Upper lobe of right lung (tissue), 1 donor: Measurements from ENCODE around the gene EPS8L3. TPM values are rescaled to one million over a fixed set of nuclear protein-coding genes. Genes with fewer than 3 reads are reported as not detected.
"Not testable (repeated sequence)": the region's sequence is repeated elsewhere in the genome, so short reads cannot be mapped to it uniquely, and the experiment has no call there.

ENCODE experiments used
- ATAC-seq: fragments of 200-7000 bp; cut with Tn5 transposase; one replicate; pipeline ENCODE4 v1.9.1; 2020; ENCODE audit warnings: mild to moderate bottlenecking, moderate library complexity
- DNase-seq: peaks from one replicate; pipeline ENCODE4 v3.0.0-alpha.2; 2020
- H3K27ac ChIP-seq: fragments of 200-600 bp; one replicate; pipeline ENCODE4 v1.8.0; 2022
- H3K27me3 ChIP-seq: fragments of 200-600 bp; one replicate; pipeline ENCODE4 v1.8.0; 2022; ENCODE audit warnings: mild to moderate bottlenecking
- H3K36me3 ChIP-seq: fragments of 200-600 bp; one replicate; pipeline ENCODE4 v1.8.0; 2022
- H3K4me1 ChIP-seq: fragments of 200-600 bp; one replicate; pipeline ENCODE4 v1.8.0; 2022
- H3K4me3 ChIP-seq: fragments of 200-600 bp; one replicate; pipeline ENCODE4 v1.8.0; 2022; ENCODE audit warnings: mild to moderate bottlenecking
- H3K9me3 ChIP-seq: fragments of 200-600 bp; one replicate; pipeline ENCODE4 v1.8.0; 2022
- intact Hi-C: fragments of 100-400 bp; cut with DNase I; formaldehyde crosslinking; loops from one replicate; pipeline ENCODE4 v1.11.0; 2022
- total RNA-seq: library from RNA; stranded (reverse); fragmentation: NEBNext Ultra II Directional; extraction: Animal tissue kit (Norgen Biotek cat#: 25700); gene quantifications from one replicate; pipeline ENCODE4 v1.2.1, GENCODE V29; 2021
- TF ChIP-seq, protein P1 (sequence below): fragments of 200-600 bp; IDR thresholded peaks from one replicate; pipeline ENCODE4 v1.8.0; 2022; ENCODE audit warnings: antibody characterized with exemption
- donor health status: DM: no; HTN: yes; CAD: no; lungs with severe emphysema.

The EPS8L3 gene
- total RNA-seq, 1 donor from 2014 or later = not detected

DNA sequence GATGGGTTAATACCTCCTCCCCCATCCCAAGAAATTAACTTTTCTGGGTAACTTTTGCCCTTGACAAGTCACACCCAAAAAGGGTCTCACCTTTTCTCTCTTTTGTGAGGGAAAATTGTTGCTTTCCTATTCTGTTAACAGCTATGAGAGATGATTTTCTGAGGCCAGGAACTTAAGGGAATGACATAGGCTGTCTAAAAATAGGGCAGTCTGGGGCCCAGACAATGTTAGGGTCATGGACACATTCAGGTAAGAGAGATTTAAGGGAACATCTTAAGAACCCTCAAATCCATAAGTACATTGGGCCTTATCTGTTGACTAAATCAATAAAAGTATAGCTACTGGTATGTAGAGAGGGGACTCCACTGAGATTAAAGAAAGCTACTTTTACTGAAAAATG is 14.5 kb downstream of the EPS8L3 start:
- Histone ChIP-seq H3K4me3 (no peak overlapping the region), H3K36me3 (no peaks in the 10 kb centered on the region), H3K9me3 (no peaks in the 10 kb centered on the region), H3K27ac (no peak overlapping the region), H3K4me1 (no peaks in the 10 kb centered on the region), H3K27me3 (no peaks in the 10 kb centered on the region)
- ATAC-seq (no peak), DNase-seq (no peak)
- TF ChIP-seq, protein P1, sequence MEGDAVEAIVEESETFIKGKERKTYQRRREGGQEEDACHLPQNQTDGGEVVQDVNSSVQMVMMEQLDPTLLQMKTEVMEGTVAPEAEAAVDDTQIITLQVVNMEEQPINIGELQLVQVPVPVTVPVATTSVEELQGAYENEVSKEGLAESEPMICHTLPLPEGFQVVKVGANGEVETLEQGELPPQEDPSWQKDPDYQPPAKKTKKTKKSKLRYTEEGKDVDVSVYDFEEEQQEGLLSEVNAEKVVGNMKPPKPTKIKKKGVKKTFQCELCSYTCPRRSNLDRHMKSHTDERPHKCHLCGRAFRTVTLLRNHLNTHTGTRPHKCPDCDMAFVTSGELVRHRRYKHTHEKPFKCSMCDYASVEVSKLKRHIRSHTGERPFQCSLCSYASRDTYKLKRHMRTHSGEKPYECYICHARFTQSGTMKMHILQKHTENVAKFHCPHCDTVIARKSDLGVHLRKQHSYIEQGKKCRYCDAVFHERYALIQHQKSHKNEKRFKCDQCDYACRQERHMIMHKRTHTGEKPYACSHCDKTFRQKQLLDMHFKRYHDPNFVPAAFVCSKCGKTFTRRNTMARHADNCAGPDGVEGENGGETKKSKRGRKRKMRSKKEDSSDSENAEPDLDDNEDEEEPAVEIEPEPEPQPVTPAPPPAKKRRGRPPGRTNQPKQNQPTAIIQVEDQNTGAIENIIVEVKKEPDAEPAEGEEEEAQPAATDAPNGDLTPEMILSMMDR = no peak
- intact Hi-C loops = no loop called here

DNA sequence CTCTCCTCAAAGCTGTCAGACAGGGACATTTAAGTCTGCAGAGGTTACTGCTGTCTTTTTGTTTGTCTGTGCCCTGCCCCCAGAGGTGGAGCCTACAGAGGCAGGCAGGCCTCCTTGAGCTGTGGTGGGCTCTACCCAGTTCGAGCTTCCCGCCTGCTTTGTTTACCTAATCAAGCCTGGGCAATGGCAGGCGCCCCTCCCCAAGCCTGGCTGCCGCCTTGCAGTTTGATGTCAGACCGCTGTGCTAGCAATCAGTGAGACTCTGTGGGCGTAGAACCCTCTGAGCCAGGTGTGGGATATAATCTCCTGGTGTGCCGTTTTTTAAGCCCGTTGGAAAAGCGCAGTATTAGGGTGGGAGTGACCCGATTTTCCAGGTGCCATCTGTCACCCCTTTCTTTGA is 15.4 kb downstream of the EPS8L3 start:
- H3K27ac ChIP-seq, intact Hi-C loops, H3K4me1 ChIP-seq, ATAC-seq, H3K9me3 ChIP-seq, H3K36me3 ChIP-seq, H3K4me3 ChIP-seq, DNase-seq, H3K27me3 ChIP-seq: not testable (repeated sequence)

DNA sequence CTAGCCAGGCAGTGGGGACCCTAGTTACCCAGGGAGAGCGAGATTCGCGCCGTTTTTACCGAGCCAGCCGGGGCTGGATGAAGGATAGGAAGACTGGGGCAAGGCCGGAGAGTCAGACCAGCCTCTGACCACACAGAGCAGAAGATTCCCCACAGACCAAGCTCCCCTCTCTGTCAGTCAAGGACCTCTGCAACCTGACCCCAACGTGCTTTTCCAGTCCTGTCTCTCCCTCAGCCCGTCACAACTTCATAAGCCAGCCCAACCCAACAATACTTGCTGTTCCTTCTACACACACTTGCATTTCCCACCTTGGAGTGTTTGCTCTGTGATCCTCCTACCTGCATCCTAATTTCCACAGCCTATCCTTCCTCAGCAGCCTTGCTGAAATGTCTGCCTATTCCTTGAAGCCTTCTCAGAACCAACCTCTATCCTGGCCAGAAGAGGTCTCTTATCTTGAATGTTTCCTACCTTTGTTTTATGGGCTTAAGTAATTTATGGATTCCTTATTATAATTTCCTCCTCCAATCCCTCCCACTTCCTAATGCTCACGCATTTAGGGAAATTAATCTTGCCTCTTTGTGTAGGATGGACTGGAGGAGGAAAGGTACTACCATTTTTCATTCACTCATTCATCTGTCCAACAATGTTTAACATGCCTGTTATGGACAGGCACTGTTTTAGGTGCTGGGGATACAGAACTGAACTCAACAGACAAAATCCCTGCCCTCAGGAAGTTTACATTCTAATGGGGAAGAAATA is 22.9 kb downstream of the EPS8L3 start, which contains the start of gene GSTM3:
GSTM3 (minus strand) TSS at position 424 of the 759 bp plus-strand sequence. CDS start 751 bp downstream, outside the sequence.
- Histone ChIP-seq H3K27me3 (no peaks in the 10 kb centered on the region), H3K27ac (peak within 1 kb of the TSS; percentile 67), H3K36me3 (no peaks in the 10 kb centered on the region), H3K4me1 (peaks cover 8% of the 10 kb centered on the region), H3K4me3 (peak within 1 kb of the TSS; percentile 77), H3K9me3 (no peaks in the 10 kb centered on the region)
- intact Hi-C loops = no loop called here
- ATAC-seq = no peak
- TF ChIP-seq, protein P1 = no peak
- DNase-seq = no peak

DNA sequence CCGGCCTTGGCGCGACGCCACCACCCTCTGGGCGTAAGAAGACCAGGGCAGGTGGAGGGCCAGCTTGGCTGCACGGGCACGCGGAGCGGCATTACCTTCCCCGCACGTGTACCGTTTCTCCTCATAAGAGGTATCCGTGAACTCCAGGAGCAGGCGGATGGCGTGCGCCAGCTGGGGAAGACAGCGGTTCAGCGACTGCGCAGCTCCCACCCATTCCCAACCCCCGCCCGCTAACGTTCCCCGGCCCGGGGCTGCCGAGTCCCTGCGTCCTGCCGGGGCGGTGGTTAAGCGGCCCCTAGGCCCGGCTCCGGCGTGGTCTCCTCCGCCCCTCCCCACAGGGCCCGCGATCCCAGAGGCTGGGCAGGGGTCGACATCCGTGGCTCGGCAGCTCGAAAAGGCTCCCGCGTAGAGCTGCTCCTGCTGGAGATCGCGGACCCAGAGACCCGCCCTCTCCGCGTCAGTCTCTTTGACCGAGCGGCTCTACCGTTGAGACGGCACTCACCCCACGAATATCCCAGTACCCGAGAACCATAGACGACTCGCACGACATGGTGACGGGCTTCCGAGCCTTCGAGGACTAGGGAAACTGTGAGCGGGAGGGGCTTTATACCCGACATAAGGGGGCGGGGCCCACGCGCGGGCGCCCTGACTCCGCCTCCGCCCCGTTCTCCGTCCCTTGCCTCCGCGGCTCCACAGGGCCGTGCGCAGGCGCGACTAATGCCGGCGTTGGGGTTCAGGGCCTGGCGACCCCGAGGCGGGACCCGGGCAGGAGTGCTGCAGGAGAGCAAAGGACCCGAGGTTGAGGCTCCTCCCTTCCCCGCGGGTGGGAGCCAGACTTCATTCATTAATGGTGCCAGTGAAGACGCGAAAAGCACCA is 23.7 kb downstream of the EPS8L3 start:
- Histone ChIP-seq H3K27me3 (no peaks in the 10 kb centered on the region), H3K36me3 (no peaks in the 10 kb centered on the region), H3K4me1 (peaks cover 8% of the 10 kb centered on the region), H3K4me3 (peak overlapping the region; percentile 77), H3K27ac (peak overlapping the region; percentile 67), H3K9me3 (no peaks in the 10 kb centered on the region)
- ATAC-seq = peak; percentile 98
- TF ChIP-seq, protein P1 = no peak
- intact Hi-C loops = no loop called here
- peak; percentile 88 for DNase-seq

DNA sequence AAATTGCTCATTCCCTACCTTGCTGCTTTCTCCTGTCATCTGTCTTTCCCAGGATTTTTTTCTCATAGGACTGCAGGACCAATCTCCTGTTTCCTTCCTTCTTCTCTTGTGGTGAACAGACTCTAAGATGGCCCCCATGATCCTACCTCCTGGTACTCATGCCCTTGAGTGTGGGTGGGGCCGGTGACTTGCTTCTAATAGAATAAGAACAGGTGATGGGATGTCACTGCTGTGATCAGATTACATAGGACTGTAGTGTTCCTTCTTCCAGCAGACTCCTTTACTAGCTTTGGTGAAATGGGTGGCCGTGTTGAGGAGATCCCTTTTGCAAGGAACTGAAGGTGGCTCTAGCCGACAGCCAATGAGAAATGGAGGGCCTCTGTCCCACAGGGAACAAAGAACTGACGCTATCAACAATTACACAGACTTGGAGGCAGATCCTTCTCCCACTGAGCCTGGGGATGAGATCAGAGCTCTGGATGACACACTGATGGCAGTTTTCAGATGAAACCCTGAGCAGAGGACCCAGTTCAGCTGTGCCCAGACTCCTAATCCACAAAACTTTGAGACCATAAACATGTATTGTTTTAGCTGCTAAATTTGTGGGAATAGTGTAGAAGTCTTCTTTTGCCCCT is 30.4 kb downstream of the EPS8L3 start:
- Histone ChIP-seq H3K27me3 (no peaks in the 10 kb centered on the region), H3K36me3 (no peaks in the 10 kb centered on the region), H3K4me3 (no peak overlapping the region), H3K27ac (no peak overlapping the region), H3K4me1 (no peaks in the 10 kb centered on the region), H3K9me3 (no peaks in the 10 kb centered on the region)
- no peak for DNase-seq
- TF ChIP-seq, protein P1 = no peak
- intact Hi-C loops = no loop called here
- ATAC-seq = no peak
